AG04449 (cell line): ENCODE data around the gene ENTREP1.
"Not testable (repeated sequence)": the region's sequence is repeated elsewhere in the genome, so short reads cannot be mapped to it uniquely, and the experiment has no call there.

Experiments used
- CTCF ChIA-PET: fragments of 350-600 bp; formaldehyde crosslinking; extraction: SDS; loops from one replicate; lab custom pipeline; 2021; ENCODE audit warnings: antibody characterized with exemption; lab: Yijun Ruan, JAX
- POLR2A ChIA-PET: fragments of 400-600, 350-600 bp; formaldehyde crosslinking; extraction: SDS; loops from one replicate; lab custom pipeline; 2020; ENCODE audit warnings: antibody characterized with exemption, inconsistent platforms; lab: Yijun Ruan, JAX
- DNase-seq: peaks from one replicate; pipeline ENCODE4 v3.0.0-alpha.2; 2010; ENCODE audit warnings: low read depth, low spot score
- H3K4me3 ChIP-seq: 2 replicates; pipeline ENCODE4 v1.5.1; 2011; ENCODE audit warnings: low read depth, mild to moderate bottlenecking, control low read depth, low read length
- CTCF ChIP-seq: IDR thresholded peaks from one replicate; pipeline ENCODE4 v1.5.1; 2011; ENCODE audit warnings: mild to moderate bottlenecking, moderate library complexity, low read length, control low read depth, inconsistent platforms; ENCODE audit not compliant: insufficient read depth; ENCODE audit errors: missing control alignments

ENTREP1 gene

GRCh38 chr9:69430206-69430605, 105.2 kb downstream of the ENTREP1 start:
- POLR2A ChIA-PET, result no interaction called here
- no peak overlapping the region for H3K4me3 ChIP-seq
- no peak for DNase-seq
- TF ChIP-seq CTCF, result no peak
- CTCF ChIA-PET, result interaction anchor here (1.0 kb wide), 1 partner anchor 8 kb away, joined by 6 read pairs; no protein-coding TSS in a partner anchor

DNA sequence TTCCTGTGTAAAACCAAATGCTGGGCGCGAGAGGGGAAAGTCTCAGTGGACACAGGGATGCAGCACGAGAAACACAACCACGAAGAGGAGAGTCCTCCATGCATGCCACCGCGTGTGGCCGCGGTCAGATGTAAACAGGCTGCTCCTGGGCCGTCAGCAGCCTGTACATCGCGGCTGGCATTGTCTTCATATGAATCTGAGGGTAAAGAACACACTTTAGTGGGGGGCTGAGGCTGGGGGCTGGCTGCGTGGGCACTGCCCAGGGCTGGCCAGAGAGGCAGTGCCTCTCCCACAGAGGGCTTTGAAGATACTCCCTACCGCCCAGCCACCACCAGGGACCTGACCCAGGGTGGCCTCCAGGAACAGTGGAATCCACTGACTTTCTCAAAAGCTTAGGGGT, 106.2 kb downstream of the ENTREP1 start:
- ChIA-PET POLR2A (no interaction called here), CTCF (no interaction called here)
- H3K4me3 ChIP-seq, result no peak overlapping the region
- TF ChIP-seq CTCF, result no peak
- DNase-seq, result no peak

GRCh38 chr9:69431777-69432176, 106.8 kb downstream of the ENTREP1 start:
- POLR2A ChIA-PET, result no interaction called here
- no peak overlapping the region for H3K4me3 ChIP-seq
- TF ChIP-seq CTCF, result no peak
- DNase-seq, result no peak
- CTCF ChIA-PET, result interaction anchor here (0.8 to 2.9 kb wide), 4 partner anchors 10 to 116 kb away, joined by 3 to 19 read pairs (median 4); no protein-coding TSS in a partner anchor

DNA sequence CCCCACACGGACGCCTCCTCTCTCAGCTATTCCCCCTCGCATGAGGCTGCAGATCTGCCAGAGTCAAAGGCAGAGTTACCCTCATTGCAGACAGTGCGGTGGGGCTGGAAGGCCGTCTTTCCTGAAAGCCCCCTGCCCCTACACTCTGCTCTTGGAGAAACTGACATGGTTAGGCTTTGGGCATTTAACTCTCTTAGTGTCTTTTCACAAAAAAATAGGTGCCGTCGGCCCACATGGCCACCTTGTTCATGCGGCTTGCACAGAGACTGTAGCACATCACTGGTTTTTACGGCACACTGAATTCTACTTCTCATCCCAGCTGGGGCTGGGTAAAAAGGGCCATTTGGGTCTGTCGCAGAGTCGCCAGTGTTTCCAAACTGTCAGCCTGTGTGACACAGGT, 107.6 kb downstream of the ENTREP1 start:
- ChIA-PET POLR2A (no interaction called here), CTCF (interaction anchor here (0.8 to 2.9 kb wide), 5 partner anchors 11 to 115 kb away, joined by 3 to 19 read pairs (median 4); no protein-coding TSS in a partner anchor)
- DNase-seq, result no peak
- H3K4me3 ChIP-seq, result no peak overlapping the region
- no peak for TF ChIP-seq CTCF

DNA sequence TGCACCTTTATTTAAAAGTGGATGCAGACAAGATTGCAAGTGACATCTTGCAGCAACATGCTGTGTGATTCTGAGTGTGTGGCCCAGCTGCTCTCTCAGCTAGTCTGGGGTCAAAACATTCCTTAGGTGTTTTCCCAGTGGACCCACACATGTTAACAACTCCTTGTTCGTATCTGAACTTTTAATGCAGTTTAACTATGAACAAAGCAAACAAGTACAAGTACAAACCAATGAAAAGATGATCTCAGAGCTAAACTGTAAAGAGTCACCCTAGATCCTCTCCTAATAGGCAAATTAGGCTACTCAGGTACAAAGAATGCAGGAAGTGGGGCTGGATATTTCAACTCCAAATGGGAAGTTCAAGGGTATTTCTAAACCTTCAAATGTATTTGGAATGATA, 108.4 kb downstream of the ENTREP1 start:
- no peak for DNase-seq
- POLR2A ChIA-PET, result no interaction called here
- TF ChIP-seq CTCF, result no peak
- H3K4me3 ChIP-seq, result no peak overlapping the region
- CTCF ChIA-PET, result interaction anchor here (1.3 to 2.9 kb wide), 3 partner anchors 9 to 20 kb away, joined by 3 to 19 read pairs (median 4); no protein-coding TSS in a partner anchor

- POLR2A ChIA-PET, result no interaction called here
- CTCF ChIA-PET, result interaction anchor here (1.3 to 2.9 kb wide), 3 partner anchors 10 to 21 kb away, joined by 3 to 19 read pairs (median 4); no protein-coding TSS in a partner anchor
- H3K4me3 ChIP-seq, result no peak overlapping the region
- no peak for TF ChIP-seq CTCF
- no peak for DNase-seq
Measured at GRCh38 chr9:69433968-69434367, 109.0 kb downstream of the ENTREP1 start.

DNA sequence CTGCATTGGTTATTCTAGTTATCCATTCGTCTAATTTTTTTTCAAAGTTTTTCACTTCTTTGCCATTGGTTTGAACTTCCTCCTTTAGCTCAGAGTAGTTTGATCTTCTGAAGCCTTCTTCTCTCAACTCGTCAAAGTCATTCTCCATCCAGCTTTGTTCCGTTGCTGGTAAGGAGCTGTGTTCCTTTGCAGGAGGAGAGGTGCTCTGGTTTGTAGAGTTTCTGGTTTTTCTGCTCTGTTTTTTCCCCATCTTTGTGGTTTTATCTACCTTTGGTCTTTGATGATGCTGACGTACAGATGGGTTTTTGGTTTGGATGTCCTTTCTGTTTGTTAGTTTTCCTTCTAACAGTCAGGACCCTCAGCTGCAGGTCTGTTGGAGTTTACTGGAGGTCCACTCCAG, 114.6 kb downstream of the ENTREP1 start:
- CTCF ChIA-PET, POLR2A ChIA-PET, DNase-seq, H3K4me3 ChIP-seq: not testable (repeated sequence)

DNA sequence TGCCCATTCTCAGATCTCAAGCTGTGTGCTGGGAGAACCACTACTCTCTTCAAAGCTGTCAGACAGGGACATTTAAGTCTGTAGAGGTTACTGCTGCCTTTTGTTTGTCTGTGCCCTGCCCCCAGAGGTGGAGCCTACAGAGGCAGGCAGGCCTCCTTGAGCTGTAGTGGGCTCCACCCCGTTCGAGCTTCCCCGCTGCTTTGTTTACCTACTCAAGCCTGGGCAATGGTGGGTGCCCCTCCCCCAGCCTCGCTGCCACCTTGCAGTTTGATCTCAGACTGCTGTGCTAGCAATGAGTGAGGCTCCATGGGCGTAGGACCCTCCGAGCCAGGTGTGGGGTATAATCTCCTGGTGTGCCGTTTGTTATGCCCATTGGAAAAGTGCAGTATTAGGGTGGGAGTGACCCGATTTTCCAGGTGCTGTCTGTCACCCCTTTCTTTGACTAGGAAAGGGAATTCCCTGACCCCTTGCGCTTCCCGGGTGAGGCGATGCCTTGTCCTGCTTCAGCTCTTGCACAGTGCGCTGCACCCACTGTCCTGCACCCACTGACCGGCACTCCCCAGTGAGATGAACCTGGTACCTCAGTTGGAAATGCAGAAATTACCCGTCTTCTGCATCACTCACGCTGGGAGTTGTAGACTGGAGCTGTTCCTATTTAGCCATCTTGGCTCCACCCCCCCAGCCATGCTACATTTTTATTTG, 115.4 kb downstream of the ENTREP1 start:
- H3K4me3 ChIP-seq, CTCF ChIA-PET, DNase-seq: not testable (repeated sequence)
- POLR2A ChIA-PET, result interaction anchor here (0.6 kb wide), 1 partner anchor 227 kb away, joined by 4 read pairs; no protein-coding TSS in a partner anchor
